Measurements from ENCODE around the gene GSTM5. TPM values are rescaled to one million over a fixed set of nuclear protein-coding genes. Genes with fewer than 3 reads are reported as not detected.

The GSTM5 gene
- total RNA-seq, 1 experiment from 2014 or later, result not detected

GRCh38 chr1:109762821-109763645 lies 51.0 kb downstream of the GSTM5 start:
- H3K79me2 ChIP-seq (ENCODE audit: low read length), result no peaks in the 10 kb centered on the region
- H3K36me3 ChIP-seq (ENCODE audit: low read depth, low read length), result no peaks in the 10 kb centered on the region
- CTCF ChIA-PET, result no interaction called here
- TF ChIP-seq EZH2 (IDR thresholded peaks at IDR 0.05; ENCODE audit: low read length, unreplicated experiment) (no peak), EZH2phosphoT487 (IDR thresholded peaks at IDR 0.05; ENCODE audit: borderline replicate concordance, low read length) (no peak)
- TF ChIP-seq, protein P1, sequence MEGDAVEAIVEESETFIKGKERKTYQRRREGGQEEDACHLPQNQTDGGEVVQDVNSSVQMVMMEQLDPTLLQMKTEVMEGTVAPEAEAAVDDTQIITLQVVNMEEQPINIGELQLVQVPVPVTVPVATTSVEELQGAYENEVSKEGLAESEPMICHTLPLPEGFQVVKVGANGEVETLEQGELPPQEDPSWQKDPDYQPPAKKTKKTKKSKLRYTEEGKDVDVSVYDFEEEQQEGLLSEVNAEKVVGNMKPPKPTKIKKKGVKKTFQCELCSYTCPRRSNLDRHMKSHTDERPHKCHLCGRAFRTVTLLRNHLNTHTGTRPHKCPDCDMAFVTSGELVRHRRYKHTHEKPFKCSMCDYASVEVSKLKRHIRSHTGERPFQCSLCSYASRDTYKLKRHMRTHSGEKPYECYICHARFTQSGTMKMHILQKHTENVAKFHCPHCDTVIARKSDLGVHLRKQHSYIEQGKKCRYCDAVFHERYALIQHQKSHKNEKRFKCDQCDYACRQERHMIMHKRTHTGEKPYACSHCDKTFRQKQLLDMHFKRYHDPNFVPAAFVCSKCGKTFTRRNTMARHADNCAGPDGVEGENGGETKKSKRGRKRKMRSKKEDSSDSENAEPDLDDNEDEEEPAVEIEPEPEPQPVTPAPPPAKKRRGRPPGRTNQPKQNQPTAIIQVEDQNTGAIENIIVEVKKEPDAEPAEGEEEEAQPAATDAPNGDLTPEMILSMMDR (conservative IDR thresholded peaks at IDR 0.05; ENCODE audit: low read depth, low read length), result no peak
- H3F3A ChIP-seq (ENCODE audit: low read length, unreplicated experiment), result no peaks in the 10 kb centered on the region
- no peak overlapping the region for H2AFZ ChIP-seq (ENCODE audit: low read length)
- ATAC-seq, result peak; percentile 58
- POLR2A ChIA-PET (ENCODE audit: unreplicated experiment), result no interaction called here
- peak; percentile 53 for DNase-seq
- H3K27me3 ChIP-seq (ENCODE audit: low read length), result no peaks in the 10 kb centered on the region
- no peak overlapping the region for H3K4me2 ChIP-seq (ENCODE audit: low read length)
- intact Hi-C loops (cut with micrococcal nuclease), result no loop called here
- no peak overlapping the region for H3K27ac ChIP-seq (ENCODE audit: low read length)
- no peak overlapping the region; the same call in 1 of the 2 replicates for H3K9ac ChIP-seq (ENCODE audit: low read length)
- H3K9me2 ChIP-seq (replicated peaks; ENCODE audit: low read length), result no peaks in the 10 kb centered on the region
- BruUV-seq (replicated peaks), result no TSS peak
- no peaks in the 10 kb centered on the region for H4K20me1 ChIP-seq (ENCODE audit: low read length)
- H3K9me3 ChIP-seq (ENCODE audit: low read length), result no peaks in the 10 kb centered on the region
- H3K4me1 ChIP-seq (ENCODE audit: insufficient read depth, low read length), result peaks cover 10% of the 10 kb centered on the region
- H3K4me3 ChIP-seq (ENCODE audit: low read length), result no peak overlapping the region

GRCh38 chr1:109763646-109764415 lies 51.8 kb downstream of the GSTM5 start, which contains the start of gene EPS8L3:
Gene EPS8L3, minus strand, starts transcription at chr1:109763923. Its CDS starts 2,174 bp downstream, at chr1:109761749.
- Histone ChIP-seq H3K4me2 (ENCODE audit: low read length) (no peak within 1 kb of the TSS), H3K9ac (ENCODE audit: low read length) (no peak within 1 kb of the TSS; the same call in 1 of the 2 replicates), H3K9me3 (ENCODE audit: low read length) (no peaks in the 10 kb centered on the region), H4K20me1 (ENCODE audit: low read length) (no peaks in the 10 kb centered on the region), H3K4me1 (ENCODE audit: insufficient read depth, low read length) (peaks cover 10% of the 10 kb centered on the region), H3K9me2 (replicated peaks; ENCODE audit: low read length) (no peaks in the 10 kb centered on the region), H3K27me3 (ENCODE audit: low read length) (no peaks in the 10 kb centered on the region), H3K4me3 (ENCODE audit: low read length) (no peak within 1 kb of the TSS), H2AFZ (ENCODE audit: low read length) (no peak within 1 kb of the TSS), H3K79me2 (ENCODE audit: low read length) (no peaks in the 10 kb centered on the region), H3K36me3 (ENCODE audit: low read depth, low read length) (no peaks in the 10 kb centered on the region), H3K27ac (ENCODE audit: low read length) (no peak within 1 kb of the TSS), H3F3A (ENCODE audit: low read length, unreplicated experiment) (no peaks in the 10 kb centered on the region)
- BruUV-seq (replicated peaks), result no TSS peak
- ATAC-seq (no peak; the same call in 1 of the 2 replicates), DNase-seq (no peak)
- ChIA-PET POLR2A (ENCODE audit: unreplicated experiment) (no interaction called here), CTCF (no interaction called here)
- intact Hi-C loops (cut with micrococcal nuclease), result no loop called here
- no peak for TF ChIP-seq EZH2phosphoT487 (IDR thresholded peaks at IDR 0.05; ENCODE audit: borderline replicate concordance, low read length)

GRCh38 chr1:109764561-109765482 lies 52.8 kb downstream of the GSTM5 start:
- DNase-seq (no peak), ATAC-seq (no peak)
- CTCF ChIA-PET, result no interaction called here
- intact Hi-C loops (cut with micrococcal nuclease), result no loop called here
- H3K36me3 ChIP-seq (ENCODE audit: low read depth, low read length), result no peaks in the 10 kb centered on the region
- H3F3A ChIP-seq (ENCODE audit: low read length, unreplicated experiment), result no peaks in the 10 kb centered on the region
- H3K9ac ChIP-seq (ENCODE audit: low read length), result no peak overlapping the region
- BruUV-seq (replicated peaks), result no TSS peak
- H3K4me2 ChIP-seq (ENCODE audit: low read length), result no peak overlapping the region
- H3K4me1 ChIP-seq (ENCODE audit: insufficient read depth, low read length), result peaks cover 17% of the 10 kb centered on the region
- H3K9me3 ChIP-seq (ENCODE audit: low read length), result no peaks in the 10 kb centered on the region
- H3K27me3 ChIP-seq (ENCODE audit: low read length), result no peaks in the 10 kb centered on the region
- no peaks in the 10 kb centered on the region for H3K79me2 ChIP-seq (ENCODE audit: low read length)
- no peak overlapping the region for H3K4me3 ChIP-seq (ENCODE audit: low read length)
- POLR2A ChIA-PET (ENCODE audit: unreplicated experiment), result no interaction called here
- H3K9me2 ChIP-seq (replicated peaks; ENCODE audit: low read length), result no peaks in the 10 kb centered on the region
- H2AFZ ChIP-seq (ENCODE audit: low read length), result no peak overlapping the region
- no peak overlapping the region for H3K27ac ChIP-seq (ENCODE audit: low read length)
- TF ChIP-seq, protein P1 (conservative IDR thresholded peaks at IDR 0.05; ENCODE audit: low read depth, low read length), result no peak
- TF ChIP-seq EZH2phosphoT487 (IDR thresholded peaks at IDR 0.05; ENCODE audit: borderline replicate concordance, low read length) (no peak), EZH2 (IDR thresholded peaks at IDR 0.05; ENCODE audit: low read length, unreplicated experiment) (no peak)
- no peaks in the 10 kb centered on the region for H4K20me1 ChIP-seq (ENCODE audit: low read length)
